Measurements from ENCODE around the gene TFAP2C. TPM values are rescaled to one million over a fixed set of nuclear protein-coding genes. Genes with fewer than 3 reads are reported as not detected.

Gene TFAP2C
- total and polyA plus RNA-seq, 2 experiments from 2014 or later: 11.9 to 14.3 TPM

DNA sequence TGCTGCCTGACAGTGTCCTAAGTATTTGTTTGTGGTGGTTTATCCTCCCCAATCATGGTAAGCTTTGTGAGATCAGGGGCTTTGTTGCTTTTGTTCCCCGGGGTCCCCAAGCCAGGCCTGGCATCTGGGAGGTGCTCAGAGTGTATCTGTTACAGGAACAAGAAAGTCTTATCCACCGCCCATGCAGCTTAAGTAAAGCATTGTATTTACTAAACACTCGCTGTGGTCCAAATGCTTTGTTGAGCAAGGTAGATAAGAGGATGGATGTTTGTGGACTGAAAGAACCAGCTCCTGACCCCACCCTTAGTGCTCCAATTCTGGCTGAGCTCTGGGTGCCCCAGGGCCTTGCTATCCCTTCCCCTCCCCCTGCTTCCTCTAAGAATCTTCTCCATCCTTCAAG is 19.8 kb upstream of the TFAP2C start:
- DNase-seq (ENCODE audit: low spot score) (no peak), ATAC-seq (no peak)
- no peak overlapping the region for H3K4me3 Mint-ChIP-seq
- Histone ChIP-seq H4K20me1 (replicated peaks; ENCODE audit: insufficient read depth) (no peaks in the 10 kb centered on the region), H2AFZ (no peak overlapping the region), H3K4me1 (ENCODE audit: insufficient read depth) (peaks cover 13% of the 10 kb centered on the region), H3K27me3 (ENCODE audit: insufficient read depth) (no peaks in the 10 kb centered on the region), H3K4me2 (no peak overlapping the region), H3F3A (replicated peaks; ENCODE audit: low read depth) (no peaks in the 10 kb centered on the region), H3K36me3 (ENCODE audit: insufficient read depth) (no peaks in the 10 kb centered on the region), H3K4me3 (no peak overlapping the region), H3K27ac (ENCODE audit: low read depth) (no peak overlapping the region), H3K9me2 (ENCODE audit: insufficient read depth) (no peaks in the 10 kb centered on the region), H3K79me2 (replicated peaks; ENCODE audit: insufficient read depth) (no peaks in the 10 kb centered on the region)
- peaks cover 10% of the 10 kb centered on the region for H3K27me3 Mint-ChIP-seq (ENCODE audit: insufficient read depth, low read depth, poor library complexity)
- H3K36me3 Mint-ChIP-seq (ENCODE audit: low read depth): no peaks in the 10 kb centered on the region
- TF ChIP-seq NANOG (IDR thresholded peaks at IDR 0.05; ENCODE audit: borderline replicate concordance): no peak
- TF ChIP-seq, protein P1, sequence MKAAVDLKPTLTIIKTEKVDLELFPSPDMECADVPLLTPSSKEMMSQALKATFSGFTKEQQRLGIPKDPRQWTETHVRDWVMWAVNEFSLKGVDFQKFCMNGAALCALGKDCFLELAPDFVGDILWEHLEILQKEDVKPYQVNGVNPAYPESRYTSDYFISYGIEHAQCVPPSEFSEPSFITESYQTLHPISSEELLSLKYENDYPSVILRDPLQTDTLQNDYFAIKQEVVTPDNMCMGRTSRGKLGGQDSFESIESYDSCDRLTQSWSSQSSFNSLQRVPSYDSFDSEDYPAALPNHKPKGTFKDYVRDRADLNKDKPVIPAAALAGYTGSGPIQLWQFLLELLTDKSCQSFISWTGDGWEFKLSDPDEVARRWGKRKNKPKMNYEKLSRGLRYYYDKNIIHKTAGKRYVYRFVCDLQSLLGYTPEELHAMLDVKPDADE (IDR thresholded peaks at IDR 0.05): no peak
- TF ChIP-seq, protein P2, sequence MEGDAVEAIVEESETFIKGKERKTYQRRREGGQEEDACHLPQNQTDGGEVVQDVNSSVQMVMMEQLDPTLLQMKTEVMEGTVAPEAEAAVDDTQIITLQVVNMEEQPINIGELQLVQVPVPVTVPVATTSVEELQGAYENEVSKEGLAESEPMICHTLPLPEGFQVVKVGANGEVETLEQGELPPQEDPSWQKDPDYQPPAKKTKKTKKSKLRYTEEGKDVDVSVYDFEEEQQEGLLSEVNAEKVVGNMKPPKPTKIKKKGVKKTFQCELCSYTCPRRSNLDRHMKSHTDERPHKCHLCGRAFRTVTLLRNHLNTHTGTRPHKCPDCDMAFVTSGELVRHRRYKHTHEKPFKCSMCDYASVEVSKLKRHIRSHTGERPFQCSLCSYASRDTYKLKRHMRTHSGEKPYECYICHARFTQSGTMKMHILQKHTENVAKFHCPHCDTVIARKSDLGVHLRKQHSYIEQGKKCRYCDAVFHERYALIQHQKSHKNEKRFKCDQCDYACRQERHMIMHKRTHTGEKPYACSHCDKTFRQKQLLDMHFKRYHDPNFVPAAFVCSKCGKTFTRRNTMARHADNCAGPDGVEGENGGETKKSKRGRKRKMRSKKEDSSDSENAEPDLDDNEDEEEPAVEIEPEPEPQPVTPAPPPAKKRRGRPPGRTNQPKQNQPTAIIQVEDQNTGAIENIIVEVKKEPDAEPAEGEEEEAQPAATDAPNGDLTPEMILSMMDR (conservative IDR thresholded peaks at IDR 0.05; ENCODE audit: low read depth in 2 of 2): no peak
- no peak for TF ChIP-seq JUNB (IDR thresholded peaks at IDR 0.05; ENCODE audit: unreplicated experiment)
- TF ChIP-seq POLR2AphosphoS5 (IDR thresholded peaks at IDR 0.05; ENCODE audit: low read depth): no peak
- no peak for TF ChIP-seq CREB1 (CRISPR knock-in tag; IDR thresholded peaks at IDR 0.05; ENCODE audit: low read depth)
- TF ChIP-seq STAT1 (IDR thresholded peaks at IDR 0.05; ENCODE audit: unreplicated experiment): no peak
- H3K4me1 Mint-ChIP-seq: peaks cover 11% of the 10 kb centered on the region; the same call in 2 of the 3 replicates
- no peaks in the 10 kb centered on the region for H3K9me3 Mint-ChIP-seq
- H3K27ac Mint-ChIP-seq: no peak overlapping the region

DNA sequence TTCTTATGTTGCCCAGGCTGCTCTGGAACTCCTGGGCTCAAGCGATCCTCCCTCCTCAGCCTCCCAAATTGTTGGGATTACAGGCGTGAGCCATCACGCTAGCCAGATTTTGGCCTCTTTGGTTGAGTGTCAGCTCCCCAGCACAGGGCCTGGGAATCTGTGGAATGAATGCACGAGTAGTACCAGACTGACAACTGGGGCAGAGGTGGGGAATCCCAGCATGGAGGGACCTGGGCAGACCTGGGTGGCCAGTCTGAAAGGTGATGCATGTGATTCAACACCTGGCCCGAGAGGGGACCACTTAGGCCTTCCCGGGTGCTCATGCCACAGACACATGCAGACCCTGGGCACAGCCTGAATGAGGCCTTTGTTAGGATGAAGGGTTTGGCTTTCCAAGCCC is 19.0 kb upstream of the TFAP2C start:
- H3K4me3 ChIP-seq: no peak overlapping the region
- no peaks in the 10 kb centered on the region for H4K20me1 ChIP-seq (replicated peaks; ENCODE audit: insufficient read depth)
- no peaks in the 10 kb centered on the region for H3K27me3 ChIP-seq (ENCODE audit: insufficient read depth)
- no peaks in the 10 kb centered on the region for H3K36me3 ChIP-seq (ENCODE audit: insufficient read depth)
- H2AFZ ChIP-seq: no peak overlapping the region
- Mint-ChIP-seq H3K36me3 (ENCODE audit: low read depth) (no peaks in the 10 kb centered on the region), H3K27ac (no peak overlapping the region), H3K27me3 (ENCODE audit: insufficient read depth, low read depth, poor library complexity) (peaks cover 10% of the 10 kb centered on the region), H3K4me3 (no peak overlapping the region), H3K9me3 (no peaks in the 10 kb centered on the region), H3K4me1 (peaks cover 11% of the 10 kb centered on the region; the same call in 2 of the 3 replicates)
- ATAC-seq (no peak), DNase-seq (ENCODE audit: low spot score) (no peak)
- H3K9me2 ChIP-seq (ENCODE audit: insufficient read depth): no peaks in the 10 kb centered on the region
- peaks cover 13% of the 10 kb centered on the region for H3K4me1 ChIP-seq (ENCODE audit: insufficient read depth)
- H3K79me2 ChIP-seq (replicated peaks; ENCODE audit: insufficient read depth): no peaks in the 10 kb centered on the region
- no peaks in the 10 kb centered on the region for H3F3A ChIP-seq (replicated peaks; ENCODE audit: low read depth)
- no peak overlapping the region for H3K4me2 ChIP-seq
- no peak overlapping the region for H3K27ac ChIP-seq (ENCODE audit: low read depth)
- TF ChIP-seq, protein P3, sequence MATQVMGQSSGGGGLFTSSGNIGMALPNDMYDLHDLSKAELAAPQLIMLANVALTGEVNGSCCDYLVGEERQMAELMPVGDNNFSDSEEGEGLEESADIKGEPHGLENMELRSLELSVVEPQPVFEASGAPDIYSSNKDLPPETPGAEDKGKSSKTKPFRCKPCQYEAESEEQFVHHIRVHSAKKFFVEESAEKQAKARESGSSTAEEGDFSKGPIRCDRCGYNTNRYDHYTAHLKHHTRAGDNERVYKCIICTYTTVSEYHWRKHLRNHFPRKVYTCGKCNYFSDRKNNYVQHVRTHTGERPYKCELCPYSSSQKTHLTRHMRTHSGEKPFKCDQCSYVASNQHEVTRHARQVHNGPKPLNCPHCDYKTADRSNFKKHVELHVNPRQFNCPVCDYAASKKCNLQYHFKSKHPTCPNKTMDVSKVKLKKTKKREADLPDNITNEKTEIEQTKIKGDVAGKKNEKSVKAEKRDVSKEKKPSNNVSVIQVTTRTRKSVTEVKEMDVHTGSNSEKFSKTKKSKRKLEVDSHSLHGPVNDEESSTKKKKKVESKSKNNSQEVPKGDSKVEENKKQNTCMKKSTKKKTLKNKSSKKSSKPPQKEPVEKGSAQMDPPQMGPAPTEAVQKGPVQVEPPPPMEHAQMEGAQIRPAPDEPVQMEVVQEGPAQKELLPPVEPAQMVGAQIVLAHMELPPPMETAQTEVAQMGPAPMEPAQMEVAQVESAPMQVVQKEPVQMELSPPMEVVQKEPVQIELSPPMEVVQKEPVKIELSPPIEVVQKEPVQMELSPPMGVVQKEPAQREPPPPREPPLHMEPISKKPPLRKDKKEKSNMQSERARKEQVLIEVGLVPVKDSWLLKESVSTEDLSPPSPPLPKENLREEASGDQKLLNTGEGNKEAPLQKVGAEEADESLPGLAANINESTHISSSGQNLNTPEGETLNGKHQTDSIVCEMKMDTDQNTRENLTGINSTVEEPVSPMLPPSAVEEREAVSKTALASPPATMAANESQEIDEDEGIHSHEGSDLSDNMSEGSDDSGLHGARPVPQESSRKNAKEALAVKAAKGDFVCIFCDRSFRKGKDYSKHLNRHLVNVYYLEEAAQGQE (IDR thresholded peaks at IDR 0.05; ENCODE audit: unreplicated experiment): no peak
- TF ChIP-seq EZH2phosphoT487 (IDR thresholded peaks at IDR 0.05; ENCODE audit: unreplicated experiment) (no peak), ZNF114 (CRISPR knock-in tag; IDR thresholded peaks at IDR 0.05) (no peak), ZNF331 (CRISPR knock-in tag; IDR thresholded peaks at IDR 0.05; ENCODE audit: low read depth) (no peak), EZH2 (IDR thresholded peaks at IDR 0.05; ENCODE audit: low read depth, unreplicated experiment) (no peak), STAT1 (IDR thresholded peaks at IDR 0.05; ENCODE audit: unreplicated experiment) (no peak), NANOG (IDR thresholded peaks at IDR 0.05; ENCODE audit: borderline replicate concordance) (no peak), POLR2AphosphoS5 (IDR thresholded peaks at IDR 0.05; ENCODE audit: low read depth) (no peak)
- TF ChIP-seq, protein P1 (IDR thresholded peaks at IDR 0.05): no peak
